NCI-H2196 (cell line): Measurements from ENCODE around the gene TRDMT1.

Source experiments
- DNase-seq: peaks from one replicate; lab custom pipeline; 2025; ENCODE audit not compliant: unreplicated experiment; lab: John Stamatoyannopoulos, UW

The TRDMT1 gene

DNA sequence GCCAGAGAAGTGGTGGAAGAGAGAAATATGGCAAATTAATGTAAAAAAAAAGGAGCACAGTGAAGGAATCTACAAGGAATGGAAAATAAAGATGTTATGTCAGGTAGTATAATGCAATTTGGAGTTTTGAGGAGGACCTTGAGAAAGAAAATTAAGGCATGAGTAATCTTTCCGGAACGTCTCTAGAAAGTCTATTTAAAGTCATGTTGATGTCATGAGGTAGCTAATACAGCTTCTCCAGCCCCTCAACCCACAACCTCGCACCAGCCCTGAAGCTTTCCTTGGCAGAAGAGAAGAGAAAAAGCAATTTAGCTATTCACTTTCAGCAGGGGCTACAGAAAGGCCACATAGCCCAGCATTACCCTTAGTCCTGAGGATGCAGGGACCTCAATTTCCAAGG, 22.5 kb downstream of the TRDMT1 start:
- no peak for DNase-seq

DNA sequence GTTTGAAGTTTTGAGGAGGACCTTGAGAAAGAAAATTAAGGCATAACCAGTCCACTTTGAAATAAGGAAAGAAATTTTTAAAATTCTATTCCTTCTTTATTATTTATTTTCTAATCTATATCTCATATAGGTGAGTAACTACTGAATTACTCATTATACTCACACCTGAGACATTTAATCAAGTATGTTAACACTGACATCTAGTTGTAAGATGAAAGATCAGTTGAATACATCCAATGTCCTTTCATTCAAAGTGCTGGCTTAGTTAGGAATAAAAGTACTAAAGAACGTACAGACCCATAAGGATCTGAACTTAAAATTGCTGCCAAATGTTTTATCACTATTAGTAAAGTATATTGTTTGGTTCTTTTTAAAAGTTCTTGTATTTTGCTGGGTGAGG, 23.5 kb downstream of the TRDMT1 start:
- no peak for DNase-seq

DNA sequence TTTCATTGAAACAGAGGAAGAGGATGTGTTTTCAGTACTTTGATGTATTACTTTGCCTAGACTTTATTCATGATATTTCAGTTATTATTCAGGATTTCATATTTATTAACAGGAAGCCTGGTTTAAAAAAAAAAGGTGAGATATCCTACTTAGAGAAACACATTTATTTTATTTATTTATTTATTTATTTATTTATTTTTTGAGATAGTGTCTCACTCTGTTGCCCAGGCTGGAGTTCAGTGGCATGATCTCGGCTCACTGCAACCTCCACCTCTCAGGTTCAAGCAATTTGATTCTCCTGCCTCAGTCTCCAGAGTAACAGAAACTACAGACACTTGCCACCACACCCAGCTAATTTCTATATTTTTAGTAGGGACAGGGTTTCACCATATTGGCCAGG, 24.5 kb downstream of the TRDMT1 start:
- no peak for DNase-seq

DNA sequence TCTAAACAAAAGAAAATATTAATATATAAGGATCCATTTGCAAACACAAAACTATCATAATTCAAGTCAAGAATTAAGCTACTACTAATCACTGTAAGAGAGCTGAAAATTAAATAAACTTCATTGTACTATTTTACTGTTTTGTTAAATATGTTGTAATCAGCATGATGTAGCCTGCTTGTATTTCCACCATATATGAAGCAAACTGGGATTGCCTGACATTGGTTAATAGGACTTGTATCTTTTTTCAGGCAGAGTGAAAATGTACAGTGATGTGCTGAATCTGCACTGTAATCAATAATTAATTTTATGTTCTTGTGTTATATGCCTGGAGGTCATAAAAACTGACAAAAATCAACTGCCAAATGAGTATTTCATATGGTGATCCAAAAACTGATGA, 25.4 kb downstream of the TRDMT1 start:
- DNase-seq: no peak

DNA sequence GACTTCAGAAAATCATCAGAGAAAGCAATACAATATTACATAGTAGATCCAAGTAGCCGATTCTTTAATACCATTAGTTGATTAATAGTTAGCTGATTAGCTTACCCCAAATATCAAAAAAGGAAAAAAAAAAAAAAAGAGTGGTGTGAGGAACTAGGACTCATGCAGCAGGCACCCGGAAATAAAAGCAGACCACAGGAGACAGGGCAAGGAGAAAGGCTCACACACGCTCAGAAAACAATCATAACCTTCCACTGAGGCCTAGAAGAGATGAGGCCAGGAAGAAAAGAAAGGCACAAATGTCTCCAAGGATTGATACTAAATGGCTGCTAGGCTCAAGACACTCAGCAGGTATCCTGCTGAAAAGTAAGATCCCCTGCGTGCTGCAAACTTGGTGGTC, 25.9 kb downstream of the TRDMT1 start:
- no peak for DNase-seq

- no peak for DNase-seq
Measured at GRCh38 chr10:17174626-17175025, 26.8 kb downstream of the TRDMT1 start.

DNA sequence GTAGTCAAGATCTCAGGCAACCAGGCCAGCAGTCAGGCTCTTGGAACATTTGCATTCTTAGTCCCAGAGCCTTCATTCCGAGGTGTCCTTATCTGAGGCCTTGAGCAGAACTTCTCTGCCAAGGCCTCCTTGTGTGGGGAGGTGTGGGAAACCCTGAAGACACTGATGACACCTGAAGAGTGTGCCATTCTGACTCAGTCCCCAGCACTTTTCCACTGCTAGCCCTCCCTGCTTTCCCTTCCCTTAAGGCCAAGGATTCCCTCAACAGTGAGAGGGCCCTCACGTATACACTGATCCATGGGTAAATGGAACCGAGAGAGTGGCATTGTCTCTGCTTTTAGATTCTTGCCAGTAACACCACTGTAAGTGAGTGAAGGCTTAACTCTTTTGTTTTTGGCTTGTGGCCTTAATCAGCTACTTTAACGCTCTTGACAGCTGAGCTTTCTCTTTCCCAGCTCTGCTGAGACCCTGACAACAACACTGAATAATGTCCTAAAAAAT, 30.3 kb downstream of the TRDMT1 start:
- no peak for DNase-seq

DNA sequence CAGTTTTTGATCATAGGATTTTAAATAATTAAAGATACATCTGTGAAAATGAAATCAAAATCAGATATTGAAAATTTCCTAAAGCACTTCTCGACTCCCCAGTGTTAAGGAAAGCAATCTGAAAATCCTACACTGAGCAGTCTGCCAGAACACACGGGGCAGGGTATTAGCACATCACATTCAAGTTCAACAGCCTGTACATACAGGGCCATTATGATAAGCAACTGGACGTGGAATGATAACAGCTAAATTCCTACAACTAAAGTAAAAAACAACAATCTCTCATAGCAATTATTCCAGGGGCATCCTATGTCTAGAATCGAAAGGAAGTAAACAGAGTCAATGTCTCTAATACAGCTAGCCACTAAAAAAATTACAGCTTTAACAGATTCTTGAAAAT, 31.7 kb downstream of the TRDMT1 start:
- DNase-seq: no peak

GRCh38 chr10:17166699-17167098, 34.8 kb downstream of the TRDMT1 start:
- DNase-seq: no peak

DNA sequence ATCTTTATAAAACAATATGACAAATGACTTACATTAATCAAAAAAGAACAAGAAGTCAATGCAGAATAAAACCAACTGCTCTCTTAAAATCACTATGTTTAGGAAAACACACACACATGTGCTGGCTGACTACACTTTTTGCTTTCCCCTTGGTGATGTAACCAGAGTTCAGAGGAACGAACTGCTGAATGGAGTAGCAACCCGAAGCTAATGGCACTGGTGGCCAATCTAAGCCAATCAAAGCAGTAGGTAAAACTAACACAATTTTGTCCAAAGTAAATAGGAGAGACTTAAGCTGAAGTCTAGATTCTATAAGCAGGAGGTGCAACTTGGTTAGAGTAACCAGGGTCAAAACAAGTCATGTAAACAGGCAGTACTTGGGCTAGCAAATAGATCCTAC, 38.6 kb downstream of the TRDMT1 start:
- DNase-seq: no peak

DNA sequence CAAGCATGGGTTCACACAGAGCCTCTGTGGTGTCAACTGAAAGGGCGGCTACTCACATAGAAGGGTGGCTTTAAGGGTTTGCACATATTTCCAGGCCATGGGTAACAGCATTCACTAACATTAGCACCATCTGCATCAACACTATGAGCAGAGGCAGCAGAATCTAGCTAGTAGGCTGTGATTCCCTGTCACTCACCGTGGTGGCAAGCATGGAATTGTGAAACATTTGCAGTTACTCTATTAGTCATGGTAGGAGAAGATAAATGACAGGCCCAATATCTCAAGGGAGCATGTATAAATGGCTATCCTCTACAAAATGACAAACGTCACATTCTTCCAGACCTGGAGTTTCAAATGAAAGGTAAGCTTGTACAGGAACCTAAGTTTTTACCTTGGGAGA, 39.7 kb downstream of the TRDMT1 start:
- no peak for DNase-seq

DNA sequence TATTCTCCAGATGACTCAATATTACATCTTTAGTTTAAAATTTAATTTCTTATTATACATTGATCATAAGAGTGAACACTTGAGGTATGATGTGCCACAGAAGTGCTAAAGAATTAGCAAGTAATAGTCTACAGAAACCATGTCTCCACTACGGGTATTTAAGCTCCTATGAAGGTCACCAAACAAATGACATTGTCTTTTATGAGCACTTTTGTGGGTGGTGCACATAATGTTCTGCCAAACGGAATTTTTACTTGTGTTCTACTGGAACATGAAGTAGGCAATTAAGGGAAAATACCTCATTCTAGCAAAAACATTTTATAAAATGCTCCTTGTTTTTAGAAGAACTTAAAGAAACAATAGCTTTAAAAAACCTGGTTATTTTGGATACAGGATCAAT, 44.4 kb downstream of the TRDMT1 start:
- DNase-seq: no peak

GRCh38 chr10:17155826-17156225, 45.6 kb downstream of the TRDMT1 start:
- DNase-seq: no peak

DNA sequence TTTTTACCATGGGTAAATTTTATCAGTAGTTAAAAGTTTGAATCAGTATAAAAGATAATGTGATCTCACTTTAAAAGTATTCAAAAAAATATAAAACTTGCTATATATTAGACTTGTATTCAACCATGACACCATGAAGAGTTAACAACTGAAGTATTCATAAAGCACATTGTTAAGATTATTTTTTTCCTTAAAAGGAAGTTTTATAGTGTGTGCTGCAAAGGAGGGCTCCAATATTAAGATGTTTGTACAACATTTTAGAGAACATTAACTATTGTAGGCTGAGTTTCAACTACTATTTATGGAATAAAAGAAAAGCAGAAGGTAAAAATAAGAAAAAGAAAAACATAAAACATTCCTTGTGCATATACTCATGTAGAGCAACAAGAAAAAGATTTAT, 47.4 kb downstream of the TRDMT1 start:
- DNase-seq: no peak

- no peak for DNase-seq
Measured at GRCh38 chr10:17153321-17153720, 48.2 kb downstream of the TRDMT1 start.

DNA sequence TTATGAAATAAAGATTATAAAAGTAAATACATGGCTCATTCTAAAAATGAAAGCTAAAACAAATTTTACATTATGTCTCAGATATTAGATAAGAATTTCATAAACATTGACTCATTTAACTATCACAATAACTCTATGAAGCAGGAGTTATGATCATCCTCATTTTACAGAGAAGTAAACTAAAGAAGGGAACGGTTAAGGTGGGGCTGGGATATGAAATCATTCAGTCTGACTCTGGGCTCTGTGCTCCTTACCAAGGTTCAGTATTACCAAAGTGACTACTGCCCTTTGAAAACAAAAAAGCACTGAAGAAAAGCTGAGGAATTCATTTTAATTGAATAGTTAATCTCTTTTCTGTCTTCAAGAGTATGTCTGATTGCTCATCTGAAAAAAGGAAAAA, 49.8 kb downstream of the TRDMT1 start:
- no peak for DNase-seq

DNA sequence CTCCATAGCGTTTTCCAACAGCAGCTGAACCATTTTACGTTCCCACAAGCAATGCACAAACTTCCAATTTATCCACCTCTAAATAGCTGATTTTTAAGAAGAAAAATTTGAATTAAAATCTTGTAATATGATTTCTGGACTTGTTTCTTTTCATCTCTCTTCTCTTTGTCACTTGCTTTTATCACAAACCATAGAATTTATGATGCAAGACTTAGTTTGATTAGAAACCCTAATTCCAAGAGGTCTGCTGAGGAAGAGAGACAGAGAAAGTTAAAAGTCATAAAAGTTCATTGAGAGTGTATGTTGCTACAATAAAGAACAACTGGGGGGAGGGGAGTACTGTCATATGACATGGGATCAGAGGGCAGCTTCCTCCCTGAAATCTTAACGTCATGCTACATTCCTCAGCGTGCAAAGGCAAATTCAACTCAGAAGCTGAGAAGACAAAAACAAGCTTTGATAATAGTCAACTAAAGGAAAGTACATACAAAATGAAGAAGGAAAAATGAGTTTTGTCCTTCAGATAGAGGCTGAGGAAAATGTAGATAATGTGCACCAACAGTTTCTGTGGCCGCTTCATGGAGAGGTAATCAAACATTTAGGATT, 53.5 kb downstream of the TRDMT1 start:
- no peak for DNase-seq

- no peak for DNase-seq
Measured at GRCh38 chr10:17146892-17147291, 54.6 kb downstream of the TRDMT1 start.

- no peak for DNase-seq
Measured at GRCh38 chr10:17145239-17145638, 56.2 kb downstream of the TRDMT1 start.

DNA sequence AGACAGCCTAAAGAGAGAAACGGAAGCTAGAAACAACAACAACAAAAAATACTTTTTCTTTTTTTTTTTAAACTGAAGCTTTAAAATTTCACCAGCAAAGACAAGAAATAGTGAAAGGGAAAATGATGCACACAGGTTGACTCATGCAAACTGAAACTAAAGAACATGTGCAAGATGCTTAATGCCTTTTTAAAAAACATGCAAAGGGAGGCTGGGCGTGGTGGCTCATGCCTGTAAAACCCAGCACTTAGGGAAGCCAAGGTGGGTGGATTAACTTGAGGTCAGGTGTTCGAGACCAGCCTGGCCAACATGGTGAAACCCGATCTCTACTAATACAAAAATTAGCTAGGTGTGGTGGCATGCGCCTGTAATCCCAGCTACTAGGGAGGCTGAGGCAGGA, 56.7 kb downstream of the TRDMT1 start:
- DNase-seq: no peak

DNA sequence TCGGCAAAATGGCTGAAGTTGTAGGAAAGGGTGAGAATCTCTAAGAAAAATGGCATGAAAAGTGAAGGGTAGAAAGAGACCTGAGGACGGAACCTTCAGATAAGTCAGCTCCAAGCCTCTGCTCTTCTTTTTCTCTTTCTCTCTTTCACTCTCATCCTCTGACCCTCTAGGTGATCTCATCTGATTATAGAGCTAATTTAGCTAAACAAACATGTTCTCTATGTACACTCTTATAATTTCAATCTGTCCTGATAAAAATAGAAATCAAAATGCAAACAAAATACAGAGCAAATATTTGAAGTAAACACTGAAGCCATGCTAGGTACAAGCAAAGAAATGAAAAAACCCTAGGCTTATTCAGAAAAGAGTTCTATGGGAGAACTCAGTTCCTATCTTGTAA, 57.4 kb downstream of the TRDMT1 start:
- no peak for DNase-seq

DNA sequence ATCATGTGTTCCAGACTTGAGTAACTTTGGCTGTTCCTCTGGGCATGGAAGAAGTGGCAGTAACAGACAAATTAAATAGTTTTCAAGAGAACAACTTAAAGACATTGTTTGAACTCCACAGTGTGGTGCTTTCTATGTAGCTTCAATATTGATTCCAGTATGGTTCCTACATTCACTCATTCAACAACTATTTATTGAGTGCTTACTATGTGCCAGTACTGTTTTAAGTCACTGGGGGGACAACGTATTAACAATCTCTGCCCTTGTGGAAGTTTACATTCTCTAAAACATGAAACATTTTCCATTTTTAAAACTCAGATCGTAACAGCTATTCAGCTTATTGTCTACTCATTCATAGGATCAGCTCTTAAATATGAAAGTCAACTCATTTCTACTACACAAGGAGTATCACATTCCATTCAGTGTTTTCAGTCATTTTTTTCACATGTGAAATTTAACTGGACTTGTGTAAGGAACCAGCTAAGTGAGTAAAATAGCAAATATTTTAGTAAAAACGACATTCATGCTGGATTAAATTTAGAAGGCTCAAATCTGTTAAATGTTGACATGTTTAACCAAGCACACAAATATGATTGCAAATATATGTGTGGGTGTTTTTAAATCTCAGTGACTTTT, 58.3 kb downstream of the TRDMT1 start:
- DNase-seq: no peak
